C4-2B (cell line): ENCODE results near the gene PRSS56.

Source experiments
- CTCF ChIP-seq: fragments of 450-650 bp; conservative IDR thresholded peaks from 2 replicates; pipeline ENCODE4 v1.5.1; 2017; ENCODE audit warnings: mild to moderate bottlenecking
- ZFX ChIP-seq: fragments of 450-650 bp; IDR thresholded peaks from 2 replicates; pipeline ENCODE4 v1.6.1; 2017

DNA sequence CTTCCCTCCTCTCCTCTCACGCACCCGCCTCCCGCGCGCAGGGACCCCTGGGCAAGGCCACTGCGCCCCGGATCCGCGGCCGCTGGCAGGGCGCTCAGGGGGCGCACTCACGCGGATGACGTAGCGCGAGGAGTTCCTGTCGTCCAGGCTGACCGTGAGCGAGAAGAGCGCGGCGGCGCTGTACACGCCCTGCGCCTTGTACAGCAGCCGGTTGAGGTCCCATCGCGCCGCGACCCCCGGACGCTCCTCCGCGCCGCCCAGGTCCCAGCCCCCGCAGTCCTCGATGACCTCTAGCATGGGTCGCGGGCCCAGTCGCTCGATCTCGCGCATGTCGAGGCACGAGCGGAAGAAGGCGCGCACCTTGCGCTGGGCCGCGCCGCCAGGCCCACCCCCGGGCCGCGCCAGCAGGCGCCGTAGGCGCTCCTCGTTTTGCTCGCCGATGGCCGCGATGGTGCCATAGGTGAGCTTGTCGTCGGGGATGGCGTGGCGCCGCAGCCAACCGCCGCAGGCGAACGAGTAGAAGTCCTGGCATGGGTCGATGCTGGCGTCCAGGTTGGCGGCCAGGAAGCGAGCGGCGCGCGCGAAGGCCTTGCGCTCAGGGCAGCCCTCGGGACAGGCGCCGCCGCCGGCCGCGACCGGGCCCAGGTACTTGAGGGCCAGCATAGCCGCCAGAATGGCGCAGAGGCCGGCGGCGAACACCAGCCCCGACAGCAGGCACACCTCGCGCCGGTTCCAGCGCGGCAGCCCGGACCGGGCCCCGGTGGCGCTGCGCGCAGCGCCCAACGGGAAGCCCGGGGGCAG lies 34.2 kb upstream of the PRSS56 start:
- TF ChIP-seq CTCF = no peak
- TF ChIP-seq ZFX = no peak
